Right atrium auricular region (tissue), 2 donors: ENCODE measurements around the gene PEBP1. TPM values are rescaled to one million over a fixed set of nuclear protein-coding genes. Genes with fewer than 3 reads are reported as not detected.

Experiments used
- DNase-seq: peaks from one replicate; pipeline ENCODE4 v3.0.0-alpha.2; 2019; ENCODE audit warnings: low spot score
- H3K27ac ChIP-seq, 2 donors: fragments of 200-600 bp; sonication (generic); 1 replicate in 1 of 2; 2 replicates in 1 of 2; pipeline ENCODE4 v1.5.1; 2016 to 2019
- H3K27me3 ChIP-seq, 2 donors: fragments of 200-600 bp; sonication (generic); one replicate each; pipeline versions ENCODE4 v1.5.1 to v1.6.0; 2017 to 2019
- H3K36me3 ChIP-seq: fragments of 200-600 bp; sonication (generic); one replicate; pipeline ENCODE4 v1.5.1; 2016
- H3K4me1 ChIP-seq, 2 donors: fragments of 200-600 bp; sonication (generic); one replicate each; pipeline versions ENCODE4 v1.5.1 to v1.6.0; 2017 to 2019
- H3K4me3 ChIP-seq, 2 donors: fragments of 200-600 bp; sonication (generic); 1 replicate in 1 of 2; 2 replicates in 1 of 2; pipeline ENCODE4 v1.5.1; 2017 to 2019; ENCODE audit warnings: mild to moderate bottlenecking in 1 of 2, moderate library complexity in 1 of 2
- H3K9me3 ChIP-seq, 2 donors: fragments of 200-600 bp; sonication (generic); one replicate each; pipeline ENCODE4 v1.5.1; 2019
- total RNA-seq, 2 donors: library from RNA; depleted of rRNA; stranded (reverse); fragments of >200 nt; gene quantifications; one replicate each; pipeline ENCODE4 v1.1.0, GENCODE V29; 2016
- TF ChIP-seq, protein P1 (sequence below), 2 donors: fragments of 200-600 bp; sonication (generic); IDR thresholded peaks; one replicate each; pipeline ENCODE4 v1.5.1; 2019; ENCODE audit warnings: antibody characterized with exemption in 2 of 2

PEBP1 gene
- total RNA-seq, 2 donors from 2014 or later = 428 to 539 TPM

DNA sequence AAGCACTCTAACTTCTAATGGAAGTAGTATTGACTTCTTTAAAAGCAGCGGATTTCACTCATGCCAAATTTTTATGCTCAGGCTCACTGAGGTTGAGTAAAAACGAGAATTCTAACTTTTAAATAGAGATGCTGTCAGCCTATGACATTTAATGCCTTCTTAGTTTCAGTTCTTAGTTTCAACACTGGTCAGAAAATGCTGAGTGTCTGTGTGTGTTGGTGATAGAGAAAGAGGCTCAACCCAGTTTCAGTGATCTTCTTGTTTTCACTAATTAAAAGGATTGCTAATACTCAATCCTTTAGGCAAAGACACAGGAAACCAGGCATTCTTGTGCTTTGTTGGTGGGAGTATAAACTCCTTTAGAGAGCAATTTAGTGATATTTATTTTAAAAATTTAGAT, 31.0 kb downstream of the PEBP1 start:
- Histone ChIP-seq H3K4me1 (no peaks in the 10 kb centered on the region), H3K9me3 (no peaks in the 10 kb centered on the region), H3K36me3 (peaks cover 30% of the 10 kb centered on the region), H3K4me3 (no peak overlapping the region), H3K27ac (no peak overlapping the region), H3K27me3 (no peaks in the 10 kb centered on the region)
- TF ChIP-seq, protein P1, sequence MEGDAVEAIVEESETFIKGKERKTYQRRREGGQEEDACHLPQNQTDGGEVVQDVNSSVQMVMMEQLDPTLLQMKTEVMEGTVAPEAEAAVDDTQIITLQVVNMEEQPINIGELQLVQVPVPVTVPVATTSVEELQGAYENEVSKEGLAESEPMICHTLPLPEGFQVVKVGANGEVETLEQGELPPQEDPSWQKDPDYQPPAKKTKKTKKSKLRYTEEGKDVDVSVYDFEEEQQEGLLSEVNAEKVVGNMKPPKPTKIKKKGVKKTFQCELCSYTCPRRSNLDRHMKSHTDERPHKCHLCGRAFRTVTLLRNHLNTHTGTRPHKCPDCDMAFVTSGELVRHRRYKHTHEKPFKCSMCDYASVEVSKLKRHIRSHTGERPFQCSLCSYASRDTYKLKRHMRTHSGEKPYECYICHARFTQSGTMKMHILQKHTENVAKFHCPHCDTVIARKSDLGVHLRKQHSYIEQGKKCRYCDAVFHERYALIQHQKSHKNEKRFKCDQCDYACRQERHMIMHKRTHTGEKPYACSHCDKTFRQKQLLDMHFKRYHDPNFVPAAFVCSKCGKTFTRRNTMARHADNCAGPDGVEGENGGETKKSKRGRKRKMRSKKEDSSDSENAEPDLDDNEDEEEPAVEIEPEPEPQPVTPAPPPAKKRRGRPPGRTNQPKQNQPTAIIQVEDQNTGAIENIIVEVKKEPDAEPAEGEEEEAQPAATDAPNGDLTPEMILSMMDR (IDR thresholded peaks at IDR 0.05) = no peak
- no peak for DNase-seq

DNA sequence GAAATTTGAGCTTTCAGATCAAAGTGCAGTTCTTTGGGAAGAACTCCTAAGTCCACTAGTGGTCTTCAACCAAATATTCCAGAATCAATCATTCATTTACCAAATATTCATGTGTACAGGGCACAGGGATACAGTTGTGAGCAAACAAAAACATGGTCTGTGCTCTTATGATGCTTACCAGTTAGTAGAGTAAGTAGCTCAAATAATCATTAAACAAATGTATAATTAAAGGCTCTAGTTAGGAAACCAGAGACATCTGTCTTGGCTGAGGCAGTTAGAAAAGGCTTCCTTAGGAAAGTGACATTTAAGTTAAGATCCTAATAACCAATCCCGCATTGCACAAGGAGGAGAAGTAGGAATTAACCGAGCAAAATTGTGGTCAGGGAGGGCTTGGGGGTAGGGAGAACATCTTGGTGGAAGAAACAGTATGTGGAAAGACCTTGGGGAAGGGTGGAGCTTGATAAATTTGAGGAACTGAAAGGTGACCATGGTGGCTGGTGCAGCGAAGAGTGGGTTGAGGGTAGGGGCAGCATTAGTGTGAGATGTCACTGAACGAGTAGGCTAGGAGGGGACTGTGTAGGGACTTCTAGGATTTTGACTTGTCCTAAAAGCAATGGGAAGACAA, 40.0 kb downstream of the PEBP1 start:
- Histone ChIP-seq H3K4me3 (no peak overlapping the region), H3K27me3 (no peaks in the 10 kb centered on the region), H3K4me1 (no peaks in the 10 kb centered on the region), H3K36me3 (peaks cover 64% of the 10 kb centered on the region), H3K27ac (no peak overlapping the region), H3K9me3 (no peaks in the 10 kb centered on the region)
- DNase-seq = no peak
- TF ChIP-seq, protein P1 (IDR thresholded peaks at IDR 0.05) = no peak

DNA sequence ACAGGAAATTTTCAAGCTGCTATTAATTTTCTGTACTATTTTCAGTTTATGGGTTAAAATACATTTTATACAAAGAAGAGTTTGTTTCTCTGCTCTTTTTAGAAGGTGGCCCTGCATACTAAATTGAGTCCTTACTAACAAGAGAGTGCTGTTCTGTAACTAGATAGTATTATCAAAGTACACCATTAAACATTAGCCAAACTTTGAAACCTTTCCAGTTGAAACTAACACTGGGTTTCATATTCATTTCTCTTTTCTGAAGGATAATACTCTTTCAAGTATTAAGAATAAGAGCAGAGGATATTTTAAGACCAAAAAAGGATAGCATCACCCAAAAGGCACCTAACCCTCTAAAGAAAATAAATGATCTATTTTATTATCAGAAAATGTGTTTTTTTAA, 47.2 kb downstream of the PEBP1 start:
- Histone ChIP-seq H3K4me3 (no peak overlapping the region), H3K9me3 (no peaks in the 10 kb centered on the region), H3K36me3 (peaks cover 11% of the 10 kb centered on the region), H3K27me3 (no peaks in the 10 kb centered on the region), H3K27ac (peak overlapping the region in 1 of 2 donors; percentile 35), H3K4me1 (peaks cover 0 to 11% of the 10 kb centered on the region in 2 donors)
- TF ChIP-seq, protein P1 (IDR thresholded peaks at IDR 0.05) = no peak
- no peak for DNase-seq

DNA sequence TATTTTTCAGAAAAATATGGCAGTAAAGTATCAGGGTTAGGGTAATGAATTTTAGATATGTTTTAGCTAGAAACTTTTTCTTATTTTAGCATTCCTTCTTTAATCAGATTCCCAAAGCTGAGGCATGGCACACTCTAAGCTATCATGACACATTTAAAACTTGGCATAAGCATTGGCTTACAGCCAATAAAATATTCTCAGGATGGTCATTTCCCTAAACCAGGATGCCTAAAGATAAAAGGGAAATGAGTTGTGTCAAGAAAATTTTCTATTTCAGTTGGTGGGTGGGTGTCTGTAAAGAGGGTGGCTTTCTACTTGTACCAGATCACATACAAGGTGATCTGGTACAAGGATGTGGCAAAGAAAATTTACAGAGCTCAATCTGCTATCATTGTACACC, 47.8 kb downstream of the PEBP1 start:
- H3K27me3 ChIP-seq = no peaks in the 10 kb centered on the region
- peaks cover 5% of the 10 kb centered on the region for H3K36me3 ChIP-seq
- peak overlapping the region in 1 of 2 donors; percentile 35 for H3K27ac ChIP-seq
- H3K4me1 ChIP-seq = peaks cover 0 to 11% of the 10 kb centered on the region in 2 donors
- H3K4me3 ChIP-seq = no peak overlapping the region
- TF ChIP-seq, protein P1 (IDR thresholded peaks at IDR 0.05) = no peak
- no peaks in the 10 kb centered on the region for H3K9me3 ChIP-seq
- no peak for DNase-seq

DNA sequence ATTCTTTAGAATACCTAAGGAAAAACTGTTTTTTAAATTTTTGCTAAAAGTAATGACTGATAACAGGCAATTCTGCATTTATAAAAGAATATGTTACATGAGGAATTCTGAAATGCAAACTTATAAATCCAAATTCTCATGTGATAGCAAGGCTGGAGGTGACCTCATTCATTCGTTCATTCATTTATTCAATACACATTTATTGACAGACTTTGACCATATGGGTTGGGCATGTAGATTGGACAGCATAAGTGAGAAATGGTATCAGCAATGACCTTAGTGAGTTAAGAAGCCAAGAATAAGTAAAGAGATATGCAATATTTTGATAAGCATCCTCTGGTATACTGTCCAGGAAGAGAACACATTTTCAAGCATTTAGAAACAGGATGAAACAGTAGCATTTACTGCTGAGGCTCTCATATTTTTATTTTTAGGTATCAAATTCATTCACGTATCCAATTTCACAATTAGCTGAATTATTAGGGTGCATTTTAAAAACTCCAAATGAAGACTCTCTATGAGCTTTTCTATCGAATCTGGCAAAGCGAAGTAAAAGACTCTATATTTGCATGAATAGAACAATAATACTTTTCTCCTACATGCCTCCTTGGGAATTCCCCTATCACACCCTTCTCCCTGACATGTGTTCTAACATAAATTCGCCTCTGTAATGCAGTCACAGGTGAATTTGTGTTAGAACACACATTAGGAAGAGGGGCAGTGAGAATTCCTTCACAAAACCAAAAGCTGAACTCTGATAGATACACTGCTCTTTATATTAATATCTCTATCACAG, 49.9 kb downstream of the PEBP1 start:
- no peaks in the 10 kb centered on the region for H3K36me3 ChIP-seq
- no peak overlapping the region for H3K27ac ChIP-seq
- H3K9me3 ChIP-seq = no peaks in the 10 kb centered on the region
- H3K4me3 ChIP-seq = no peak overlapping the region
- H3K27me3 ChIP-seq = no peaks in the 10 kb centered on the region
- TF ChIP-seq, protein P1 (IDR thresholded peaks at IDR 0.05) = no peak
- peaks cover 0 to 24% of the 10 kb centered on the region in 2 donors for H3K4me1 ChIP-seq
- DNase-seq = no peak
